GM12872 (cell line): ENCODE data around the gene PPP5C.

Experiments used
- TF ChIP-seq, protein P1 (sequence below): IDR thresholded peaks from 3 replicates; pipeline ENCODE4 v1.5.1; 2011; ENCODE audit warnings: low read depth, mild to moderate bottlenecking, low read length, moderate library complexity; ENCODE audit not compliant: insufficient read depth

The PPP5C gene

DNA sequence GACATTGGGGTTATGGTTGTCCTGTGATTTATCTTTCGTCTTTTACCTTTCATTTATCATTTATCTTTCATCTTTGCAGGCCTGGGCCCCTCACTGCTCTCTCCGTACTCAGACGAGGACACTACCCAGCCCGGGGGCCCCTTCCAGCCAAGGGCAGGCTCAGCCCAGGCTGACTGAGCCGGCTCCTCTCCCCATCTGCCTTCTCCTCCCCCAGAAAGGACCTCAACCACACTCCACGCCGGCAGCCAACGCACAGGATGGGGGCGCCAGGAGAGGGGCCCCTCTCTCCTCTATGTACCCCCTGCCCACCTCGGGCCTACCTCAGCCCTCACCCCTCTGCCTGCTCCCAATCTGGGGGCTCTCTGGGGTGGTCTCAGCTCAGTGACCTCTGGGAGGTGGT is 7.4 kb upstream of the PPP5C start:
- TF ChIP-seq, protein P1, sequence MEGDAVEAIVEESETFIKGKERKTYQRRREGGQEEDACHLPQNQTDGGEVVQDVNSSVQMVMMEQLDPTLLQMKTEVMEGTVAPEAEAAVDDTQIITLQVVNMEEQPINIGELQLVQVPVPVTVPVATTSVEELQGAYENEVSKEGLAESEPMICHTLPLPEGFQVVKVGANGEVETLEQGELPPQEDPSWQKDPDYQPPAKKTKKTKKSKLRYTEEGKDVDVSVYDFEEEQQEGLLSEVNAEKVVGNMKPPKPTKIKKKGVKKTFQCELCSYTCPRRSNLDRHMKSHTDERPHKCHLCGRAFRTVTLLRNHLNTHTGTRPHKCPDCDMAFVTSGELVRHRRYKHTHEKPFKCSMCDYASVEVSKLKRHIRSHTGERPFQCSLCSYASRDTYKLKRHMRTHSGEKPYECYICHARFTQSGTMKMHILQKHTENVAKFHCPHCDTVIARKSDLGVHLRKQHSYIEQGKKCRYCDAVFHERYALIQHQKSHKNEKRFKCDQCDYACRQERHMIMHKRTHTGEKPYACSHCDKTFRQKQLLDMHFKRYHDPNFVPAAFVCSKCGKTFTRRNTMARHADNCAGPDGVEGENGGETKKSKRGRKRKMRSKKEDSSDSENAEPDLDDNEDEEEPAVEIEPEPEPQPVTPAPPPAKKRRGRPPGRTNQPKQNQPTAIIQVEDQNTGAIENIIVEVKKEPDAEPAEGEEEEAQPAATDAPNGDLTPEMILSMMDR, result no peak

DNA sequence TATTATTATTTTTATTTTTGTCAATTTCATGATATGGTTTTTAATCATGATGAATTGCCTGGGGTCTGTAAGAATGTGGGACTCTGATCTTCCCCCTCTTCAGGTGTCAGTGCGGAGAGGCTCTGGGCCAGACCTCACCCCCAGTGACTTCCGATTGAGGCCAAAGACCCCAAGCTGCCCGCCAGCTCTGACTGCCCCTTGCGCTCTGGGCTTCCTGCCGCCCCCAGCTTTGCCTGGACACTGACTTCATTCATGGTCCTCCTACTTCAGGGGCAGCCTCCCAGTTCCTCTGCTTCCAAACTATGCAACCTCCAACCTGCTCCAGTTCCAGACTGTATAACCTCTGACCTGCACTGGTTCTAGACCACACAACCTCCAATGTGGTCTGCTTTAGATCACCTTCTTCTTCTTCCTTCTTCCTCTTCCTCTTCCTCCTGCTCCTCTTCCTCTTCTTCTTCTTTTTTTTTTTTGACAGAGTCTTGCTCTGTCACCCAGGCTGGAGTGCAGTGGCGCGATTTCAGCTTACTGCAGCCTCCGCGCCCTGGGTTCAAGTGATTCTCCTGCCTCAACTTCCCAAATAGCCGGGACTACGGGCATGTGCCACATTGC is 6.7 kb upstream of the PPP5C start:
- TF ChIP-seq, protein P1, result no peak

DNA sequence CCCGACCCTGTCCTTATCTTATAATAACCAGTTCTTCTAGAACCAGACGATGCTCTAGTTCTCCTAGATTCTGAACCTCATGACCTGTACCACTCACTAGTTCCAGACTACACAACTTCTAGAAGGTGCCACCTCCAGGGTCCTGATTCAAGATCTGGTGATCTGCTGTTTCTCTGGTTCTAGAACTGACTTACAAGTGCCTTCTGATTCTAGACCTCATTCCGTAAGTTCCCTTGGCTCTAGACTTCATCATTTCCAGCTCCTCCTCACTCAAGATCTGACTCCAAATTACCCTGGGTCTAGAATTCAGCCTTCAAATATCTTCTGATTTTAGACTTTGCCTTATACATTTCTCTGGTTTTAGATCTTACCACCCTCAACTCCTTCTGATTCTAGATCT is 5.0 kb upstream of the PPP5C start:
- TF ChIP-seq, protein P1, result no peak

DNA sequence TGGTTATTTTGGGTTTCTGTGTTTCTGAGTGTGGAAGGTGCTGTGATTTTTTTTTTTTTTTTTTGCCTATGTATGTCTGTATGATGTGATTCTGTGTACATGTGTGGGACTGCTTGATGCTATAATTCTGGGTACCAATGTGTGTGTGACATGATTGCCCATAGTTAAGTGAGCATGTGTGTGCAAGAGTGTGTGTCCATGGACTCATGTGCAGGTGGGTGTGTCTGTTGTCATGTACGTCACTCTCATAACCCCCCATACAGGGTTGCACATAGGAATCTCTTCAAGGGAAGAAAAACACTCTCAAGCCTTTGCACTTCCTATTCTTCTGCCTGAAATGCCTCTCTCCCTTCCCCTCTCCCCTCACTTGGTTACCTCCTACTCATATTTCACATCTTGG is 2.5 kb upstream of the PPP5C start:
- TF ChIP-seq, protein P1, result no peak

DNA sequence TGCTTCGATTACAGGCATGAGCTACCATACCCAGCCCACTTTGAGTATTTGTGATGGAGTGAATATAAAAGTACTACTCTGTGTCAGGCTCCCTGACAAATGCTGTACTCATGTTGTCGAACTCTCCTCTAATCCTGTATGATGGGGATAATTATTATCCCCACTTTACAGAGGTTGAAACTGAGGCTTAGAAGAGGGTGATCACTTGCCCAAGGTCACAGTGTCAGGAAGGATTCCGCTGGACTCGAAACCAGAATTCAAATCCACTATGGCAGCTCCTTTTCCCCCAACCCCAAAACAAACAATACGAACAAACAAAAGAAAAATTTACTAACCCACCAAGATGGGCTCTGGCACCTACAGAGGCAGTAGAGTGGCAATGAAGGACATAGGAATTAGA is 1.7 kb upstream of the PPP5C start:
- TF ChIP-seq, protein P1, result no peak

DNA sequence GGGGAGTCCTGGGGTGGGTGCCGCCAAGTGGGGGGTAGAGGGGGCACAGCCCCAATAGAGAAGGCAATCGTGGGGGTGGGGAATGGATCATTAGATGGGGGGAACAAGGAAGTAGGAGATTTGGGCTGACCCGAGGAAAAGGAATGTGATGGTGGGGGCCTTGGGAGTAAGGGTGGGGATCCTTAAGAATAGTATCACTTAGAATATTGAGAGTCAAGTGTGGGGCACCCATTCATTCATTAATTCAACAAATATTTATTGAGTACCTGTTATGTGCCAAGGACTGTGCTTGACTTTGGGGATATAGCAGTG is 641 bp downstream of the PPP5C start:
- TF ChIP-seq, protein P1, result no peak

DNA sequence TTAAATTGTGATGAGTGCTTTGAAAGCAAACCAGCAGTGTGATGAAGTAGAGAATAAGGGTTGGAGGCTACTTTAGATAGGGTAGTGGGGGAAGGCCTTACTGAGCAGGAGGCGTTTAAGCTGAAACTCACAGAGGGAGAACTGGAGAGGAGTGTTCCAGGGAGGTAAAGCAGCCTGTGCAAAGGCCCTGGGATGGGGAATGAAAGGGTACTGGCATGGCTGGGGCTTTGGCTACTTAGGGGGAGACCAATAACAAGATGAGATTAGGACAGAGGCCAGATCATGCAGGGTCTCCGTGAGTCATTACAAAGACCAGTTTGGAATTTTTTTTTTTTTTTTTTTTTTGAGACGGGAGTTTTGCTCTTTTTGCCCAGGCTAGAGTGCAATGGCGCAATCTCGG is 1.1 kb downstream of the PPP5C start:
- TF ChIP-seq, protein P1, result no peak
